WTC11 (cell line): ENCODE results near the gene NTRK1. TPM values are rescaled to one million over a fixed set of nuclear protein-coding genes. Genes with fewer than 3 reads are reported as not detected.

Source experiments
- ATAC-seq: fragments of 200-7000 bp; cut with Tn5 transposase; 2 replicates; pipeline ENCODE4 v1.10.0; 2021; ENCODE audit warnings: mild to moderate bottlenecking, moderate library complexity
- CTCF ChIA-PET: fragments of 300-600 bp; sonication (Branson Sonifier 250); formaldehyde crosslinking; loops from one replicate; lab custom pipeline; 2021; ENCODE audit warnings: antibody characterized with exemption; lab: Charles Lee
- POLR2A ChIA-PET: fragments of 350-600 bp; sonication (Branson Sonifier 250); formaldehyde crosslinking; loops from one replicate; lab custom pipeline; 2021; ENCODE audit warnings: antibody characterized with exemption; lab: Charles Lee
- DNase-seq: peaks from one replicate; pipeline ENCODE4 v3.0.0; 2021; ENCODE audit warnings: low spot score
- H3K27ac Mint-ChIP-seq: 2 replicates; pipeline ENCODE4 v1.8.0; 2021; ENCODE audit warnings: mixed read lengths
- H3K27me3 Mint-ChIP-seq: 2 replicates; pipeline ENCODE4 v1.8.0; 2021; ENCODE audit warnings: low read depth, mild to moderate bottlenecking, moderate library complexity, mixed read lengths
- H3K36me3 Mint-ChIP-seq: 2 replicates; pipeline ENCODE4 v1.8.0; 2021; ENCODE audit warnings: mixed read lengths
- H3K4me1 Mint-ChIP-seq: 2 replicates; pipeline ENCODE4 v1.8.0; 2022; ENCODE audit warnings: mixed read lengths
- H3K4me3 Mint-ChIP-seq: 2 replicates; pipeline ENCODE4 v1.8.0; 2021; ENCODE audit warnings: mild to moderate bottlenecking, moderate library complexity, mixed read lengths
- H3K9me3 Mint-ChIP-seq: 2 replicates; pipeline ENCODE4 v1.8.0; 2021; ENCODE audit warnings: mixed read lengths
- E2F1 ChIP-seq: sonication (generic); formaldehyde crosslinking; IDR thresholded peaks from 2 replicates; pipeline ENCODE4 v1.8.0; 2022; ENCODE audit warnings: mild to moderate bottlenecking, missing genetic modification reagents
- ELF4 ChIP-seq: sonication (generic); formaldehyde crosslinking; IDR thresholded peaks from 2 replicates; pipeline ENCODE4 v1.8.1; 2022; ENCODE audit warnings: low read depth, mild to moderate bottlenecking, moderate library complexity, missing genetic modification reagents
- ESRRA ChIP-seq: sonication (generic); formaldehyde crosslinking; IDR thresholded peaks from 2 replicates; pipeline ENCODE4 v1.8.1; 2022; ENCODE audit warnings: mild to moderate bottlenecking, missing genetic modification reagents, borderline replicate concordance
- ETV6 ChIP-seq: sonication (generic); formaldehyde crosslinking; IDR thresholded peaks from 2 replicates; pipeline ENCODE4 v1.8.1; 2022; ENCODE audit warnings: mild to moderate bottlenecking, missing genetic modification reagents
- GABPB1 ChIP-seq: sonication (generic); formaldehyde crosslinking; IDR thresholded peaks from 2 replicates; pipeline ENCODE4 v1.8.1; 2023; ENCODE audit warnings: mild to moderate bottlenecking, missing genetic modification reagents
- GRHL2 ChIP-seq: fragments of 250-450 bp; sonication (Bioruptor Pico); IDR thresholded peaks from 2 replicates; pipeline ENCODE4 v1.8.0; 2022; ENCODE audit warnings: mild to moderate bottlenecking, moderate library complexity; ENCODE audit not compliant: insufficient replicate concordance, severe bottlenecking
- JAZF1 ChIP-seq: fragments of 250-450 bp; sonication (Bioruptor Pico); IDR thresholded peaks from 2 replicates; pipeline ENCODE4 v1.9.0; 2021; ENCODE audit warnings: moderate library complexity, mild to moderate bottlenecking, inconsistent platforms
- NFE2L1 ChIP-seq: sonication (generic); formaldehyde crosslinking; IDR thresholded peaks from 2 replicates; pipeline ENCODE4 v1.8.1; 2023; ENCODE audit warnings: missing genetic modification reagents
- NR1H2 ChIP-seq: sonication (generic); formaldehyde crosslinking; IDR thresholded peaks from 2 replicates; pipeline ENCODE4 v1.9.0; 2021; ENCODE audit warnings: mild to moderate bottlenecking, moderate library complexity, missing genetic modification reagents
- RELA ChIP-seq: sonication (generic); formaldehyde crosslinking; IDR thresholded peaks from 2 replicates; pipeline ENCODE4 v1.8.1; 2022; ENCODE audit warnings: missing genetic modification reagents, mild to moderate bottlenecking, borderline replicate concordance
- TEAD1 ChIP-seq: sonication (generic); formaldehyde crosslinking; IDR thresholded peaks from 2 replicates; pipeline ENCODE4 v1.8.0; 2022; ENCODE audit warnings: mild to moderate bottlenecking, missing genetic modification reagents
- TEAD4 ChIP-seq: sonication (generic); formaldehyde crosslinking; IDR thresholded peaks from 2 replicates; pipeline ENCODE4 v1.8.0; 2022; ENCODE audit warnings: mild to moderate bottlenecking, missing genetic modification reagents
- USF1 ChIP-seq: sonication (generic); formaldehyde crosslinking; IDR thresholded peaks from 2 replicates; pipeline ENCODE4 v1.8.0; 2022; ENCODE audit warnings: mild to moderate bottlenecking, missing genetic modification reagents
- ZBTB43 ChIP-seq: sonication (generic); formaldehyde crosslinking; IDR thresholded peaks from 2 replicates; pipeline ENCODE4 v1.8.1; 2023; ENCODE audit warnings: mild to moderate bottlenecking, missing genetic modification reagents
- ZNF263 ChIP-seq: sonication (generic); formaldehyde crosslinking; IDR thresholded peaks from 2 replicates; pipeline ENCODE4 v1.8.1; 2022; ENCODE audit warnings: low read depth, mild to moderate bottlenecking, moderate library complexity, missing genetic modification reagents
- ZNF416 ChIP-seq: fragments of 250-450 bp; sonication (Bioruptor Pico); IDR thresholded peaks from 2 replicates; pipeline ENCODE4 v1.9.0; 2021; ENCODE audit warnings: mild to moderate bottlenecking, inconsistent platforms
- ZNF532 ChIP-seq: fragments of 250-450 bp; sonication (Bioruptor Pico); IDR thresholded peaks from 2 replicates; pipeline ENCODE4 v1.9.0; 2021; ENCODE audit warnings: mild to moderate bottlenecking, borderline replicate concordance
- total RNA-seq: library from RNA; stranded (reverse); gene quantifications from 3 replicates; pipeline ENCODE4 v1.2.3, GENCODE V29; 2021
- TF ChIP-seq, protein P1 (sequence below): sonication (generic); formaldehyde crosslinking; IDR thresholded peaks from 2 replicates; pipeline ENCODE4 v1.8.1; 2023; ENCODE audit warnings: mild to moderate bottlenecking, missing genetic modification reagents, moderate library complexity
- TF ChIP-seq, protein P2 (sequence below): fragments of 250-450 bp; sonication (Bioruptor Pico); IDR thresholded peaks from 2 replicates; pipeline ENCODE4 v1.8.0; 2021; ENCODE audit warnings: mild to moderate bottlenecking
- TF ChIP-seq, protein P3 (sequence below): sonication (generic); formaldehyde crosslinking; IDR thresholded peaks from 2 replicates; pipeline ENCODE4 v1.8.1; 2022; ENCODE audit warnings: low read depth, mild to moderate bottlenecking, moderate library complexity, missing genetic modification reagents, borderline replicate concordance
- TF ChIP-seq, protein P4 (sequence below): sonication (generic); formaldehyde crosslinking; IDR thresholded peaks from 2 replicates; pipeline ENCODE4 v1.8.1; 2023; ENCODE audit warnings: mild to moderate bottlenecking, missing genetic modification reagents, moderate library complexity

The NTRK1 gene
- total RNA-seq, 1 experiment from 2014 or later: 0.42 TPM

GRCh38 chr1:156882543-156882942 is 21.9 kb downstream of the NTRK1 start (continued):
- TF ChIP-seq ZNF532 (CRISPR knock-in tag): no peak
- TF ChIP-seq RELA (CRISPR knock-in tag): no peak
- no peak for TF ChIP-seq JAZF1 (CRISPR knock-in tag)
- no peak for TF ChIP-seq ELF4
- TF ChIP-seq, protein P1, sequence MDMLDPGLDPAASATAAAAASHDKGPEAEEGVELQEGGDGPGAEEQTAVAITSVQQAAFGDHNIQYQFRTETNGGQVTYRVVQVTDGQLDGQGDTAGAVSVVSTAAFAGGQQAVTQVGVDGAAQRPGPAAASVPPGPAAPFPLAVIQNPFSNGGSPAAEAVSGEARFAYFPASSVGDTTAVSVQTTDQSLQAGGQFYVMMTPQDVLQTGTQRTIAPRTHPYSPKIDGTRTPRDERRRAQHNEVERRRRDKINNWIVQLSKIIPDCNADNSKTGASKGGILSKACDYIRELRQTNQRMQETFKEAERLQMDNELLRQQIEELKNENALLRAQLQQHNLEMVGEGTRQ (CRISPR knock-in tag): no peak
- TF ChIP-seq ETV6 (CRISPR knock-in tag): no peak
- TF ChIP-seq ESRRA (CRISPR knock-in tag): no peak
- TF ChIP-seq, protein P2, sequence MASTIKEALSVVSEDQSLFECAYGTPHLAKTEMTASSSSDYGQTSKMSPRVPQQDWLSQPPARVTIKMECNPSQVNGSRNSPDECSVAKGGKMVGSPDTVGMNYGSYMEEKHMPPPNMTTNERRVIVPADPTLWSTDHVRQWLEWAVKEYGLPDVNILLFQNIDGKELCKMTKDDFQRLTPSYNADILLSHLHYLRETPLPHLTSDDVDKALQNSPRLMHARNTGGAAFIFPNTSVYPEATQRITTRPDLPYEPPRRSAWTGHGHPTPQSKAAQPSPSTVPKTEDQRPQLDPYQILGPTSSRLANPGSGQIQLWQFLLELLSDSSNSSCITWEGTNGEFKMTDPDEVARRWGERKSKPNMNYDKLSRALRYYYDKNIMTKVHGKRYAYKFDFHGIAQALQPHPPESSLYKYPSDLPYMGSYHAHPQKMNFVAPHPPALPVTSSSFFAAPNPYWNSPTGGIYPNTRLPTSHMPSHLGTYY (CRISPR knock-in tag): no peak
- TF ChIP-seq TEAD4 (CRISPR knock-in tag): no peak
- TF ChIP-seq, protein P3, sequence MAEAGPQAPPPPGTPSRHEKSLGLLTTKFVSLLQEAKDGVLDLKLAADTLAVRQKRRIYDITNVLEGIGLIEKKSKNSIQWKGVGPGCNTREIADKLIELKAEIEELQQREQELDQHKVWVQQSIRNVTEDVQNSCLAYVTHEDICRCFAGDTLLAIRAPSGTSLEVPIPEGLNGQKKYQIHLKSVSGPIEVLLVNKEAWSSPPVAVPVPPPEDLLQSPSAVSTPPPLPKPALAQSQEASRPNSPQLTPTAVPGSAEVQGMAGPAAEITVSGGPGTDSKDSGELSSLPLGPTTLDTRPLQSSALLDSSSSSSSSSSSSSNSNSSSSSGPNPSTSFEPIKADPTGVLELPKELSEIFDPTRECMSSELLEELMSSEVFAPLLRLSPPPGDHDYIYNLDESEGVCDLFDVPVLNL: no peak
- TF ChIP-seq, all 79 proteins: peak for 0

GRCh38 chr1:156883919-156884318 is 23.3 kb downstream of the NTRK1 start:
- H3K36me3 Mint-ChIP-seq: no peaks in the 10 kb centered on the region
- ChIA-PET POLR2A (no interaction called here), CTCF (interaction anchor here (1.2 to 13.3 kb wide), 9 partner anchors 8 to 193 kb away, joined by 3 to 211 read pairs (median 23); partner anchors contain the start of genes INSRR, LRRC71 and NTRK1)
- DNase-seq: no peak
- H3K4me3 Mint-ChIP-seq: no peak overlapping the region
- no peak for ATAC-seq
- peaks cover 30% of the 10 kb centered on the region for H3K4me1 Mint-ChIP-seq
- peaks cover 35% of the 10 kb centered on the region for H3K27me3 Mint-ChIP-seq
- H3K27ac Mint-ChIP-seq: no peak overlapping the region
- no peaks in the 10 kb centered on the region for H3K9me3 Mint-ChIP-seq
- no peak for TF ChIP-seq ZNF416 (CRISPR knock-in tag)
- TF ChIP-seq NR1H2: no peak
- no peak for TF ChIP-seq ZBTB43 (CRISPR knock-in tag)
- no peak for TF ChIP-seq NFE2L1 (CRISPR knock-in tag)
- TF ChIP-seq, protein P4, sequence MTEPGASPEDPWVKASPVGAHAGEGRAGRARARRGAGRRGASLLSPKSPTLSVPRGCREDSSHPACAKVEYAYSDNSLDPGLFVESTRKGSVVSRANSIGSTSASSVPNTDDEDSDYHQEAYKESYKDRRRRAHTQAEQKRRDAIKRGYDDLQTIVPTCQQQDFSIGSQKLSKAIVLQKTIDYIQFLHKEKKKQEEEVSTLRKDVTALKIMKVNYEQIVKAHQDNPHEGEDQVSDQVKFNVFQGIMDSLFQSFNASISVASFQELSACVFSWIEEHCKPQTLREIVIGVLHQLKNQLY (CRISPR knock-in tag): no peak
- TF ChIP-seq USF1 (CRISPR knock-in tag): no peak
- no peak for TF ChIP-seq GRHL2 (CRISPR knock-in tag)
- TF ChIP-seq TEAD4 (CRISPR knock-in tag): no peak
- TF ChIP-seq ZNF263 (CRISPR knock-in tag): no peak
- no peak for TF ChIP-seq GABPB1 (CRISPR knock-in tag)
- TF ChIP-seq TEAD1 (CRISPR knock-in tag): no peak
- TF ChIP-seq E2F1 (CRISPR knock-in tag): no peak
